PFSK-1 (cell line): ENCODE data around the gene SORT1.

Experiments used
- FOXP2 ChIP-seq: optimal IDR thresholded peaks from 2 replicates; pipeline ENCODE3; 2011; ENCODE audit warnings: borderline replicate concordance, control low read depth, inconsistent platforms; ENCODE audit not compliant: insufficient read depth; ENCODE audit errors: extremely low read length, extremely low read depth
- POLR2AphosphoS5 ChIP-seq: IDR thresholded peaks from 2 replicates; pipeline ENCODE4 v1.6.1; 2012; ENCODE audit warnings: low read depth, mild to moderate bottlenecking, control low read depth, low read length, moderate library complexity
- REST ChIP-seq, 2 experiments: IDR thresholded peaks; 2 replicates each; pipeline versions ENCODE4 v1.6.1 to v1.8.0; 2011 to 2012; ENCODE audit warnings: low read depth in 2 of 2, low read length in 2 of 2, control low read depth in 1 of 2, inconsistent platforms in 1 of 2, mild to moderate bottlenecking in 1 of 2, moderate library complexity in 1 of 2; ENCODE audit not compliant: insufficient read depth in 1 of 2
- SIN3A ChIP-seq: IDR thresholded peaks from 2 replicates; pipeline ENCODE4 v1.6.1; 2012; ENCODE audit warnings: mild to moderate bottlenecking, low read length, moderate library complexity, borderline replicate concordance; ENCODE audit not compliant: insufficient read depth
- TAF1 ChIP-seq: IDR thresholded peaks from 2 replicates; pipeline ENCODE4 v1.6.1; 2012; ENCODE audit warnings: low read length, control low read depth, borderline replicate concordance; ENCODE audit not compliant: insufficient read depth

SORT1 gene

DNA sequence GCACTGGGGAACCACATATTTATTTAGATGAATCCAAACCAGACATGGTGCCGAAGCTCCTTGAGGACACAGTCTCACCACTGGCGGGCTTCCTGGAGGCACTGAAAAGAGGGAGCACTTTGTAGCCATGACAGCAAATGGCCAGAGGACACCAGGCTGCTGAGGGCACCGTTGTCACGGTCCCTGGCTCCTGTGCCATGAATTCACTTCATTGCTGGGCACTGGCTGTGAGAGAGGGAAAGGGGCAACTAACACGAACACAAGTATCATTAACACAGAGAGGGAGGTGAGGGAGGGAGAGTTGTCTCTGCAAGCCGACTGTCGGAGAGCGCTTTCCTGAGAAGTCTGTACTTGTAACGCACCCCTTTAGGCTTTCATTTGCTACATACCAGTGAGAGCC lies 105.4 kb downstream of the SORT1 start:
- TF ChIP-seq POLR2AphosphoS5 (no peak), FOXP2 (no peak), TAF1 (no peak), REST (IDR thresholded peaks at IDR 0.05; ENCODE audit: insufficient read depth in 1 of 2, low read depth in 2 of 2, low read length in 2 of 2) (no peak), SIN3A (no peak)

DNA sequence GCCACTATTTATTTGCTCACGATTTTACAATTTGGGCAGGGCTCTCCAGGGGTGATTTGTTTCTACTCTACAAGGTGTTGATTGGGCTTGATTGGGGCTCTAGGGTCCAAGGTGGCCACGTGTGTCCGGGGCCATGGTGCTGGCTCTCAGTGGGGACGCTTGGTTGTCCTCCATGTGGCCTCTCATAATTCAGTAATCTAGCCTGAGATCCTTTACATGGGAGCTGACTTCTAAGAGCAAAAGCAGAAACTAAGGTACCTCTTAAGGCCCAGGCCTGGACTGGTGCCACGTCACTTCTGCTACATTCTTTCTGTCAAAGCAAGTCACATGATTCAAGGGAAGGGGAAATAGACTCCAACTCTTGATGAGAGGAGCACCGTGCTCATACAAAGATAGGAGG lies 106.7 kb downstream of the SORT1 start:
- no peak for TF ChIP-seq FOXP2
- no peak for TF ChIP-seq POLR2AphosphoS5
- TF ChIP-seq REST (IDR thresholded peaks at IDR 0.05; ENCODE audit: insufficient read depth in 1 of 2, low read depth in 2 of 2, low read length in 2 of 2): no peak
- TF ChIP-seq TAF1: no peak
- no peak for TF ChIP-seq SIN3A

- TF ChIP-seq FOXP2 (no peak), REST (IDR thresholded peaks at IDR 0.05; ENCODE audit: insufficient read depth in 1 of 2, low read depth in 2 of 2, low read length in 2 of 2) (no peak), POLR2AphosphoS5 (no peak), SIN3A (no peak), TAF1 (no peak)
Measured at GRCh38 chr1:109290137-109290536, 107.6 kb downstream of the SORT1 start.

- TF ChIP-seq FOXP2 (no peak), POLR2AphosphoS5 (no peak), REST (IDR thresholded peaks at IDR 0.05; ENCODE audit: insufficient read depth in 1 of 2, low read depth in 2 of 2, low read length in 2 of 2) (no peak), TAF1 (no peak), SIN3A (no peak)
Measured at GRCh38 chr1:109283748-109284600, 113.7 kb downstream of the SORT1 start.
